MM.1S (cell line): ENCODE data around the gene ACTRT3.

Source experiments
- EZH2phosphoT487 ChIP-seq: fragments of 300-600 bp; sonication (generic); IDR thresholded peaks from 2 replicates; pipeline ENCODE4 v1.6.1; 2018; ENCODE audit warnings: antibody characterized with exemption, low read length
- TF ChIP-seq, protein P1 (sequence below): fragments of 300-600 bp; sonication (generic); IDR thresholded peaks from 2 replicates; pipeline ENCODE4 v1.5.1; 2016; ENCODE audit warnings: antibody characterized with exemption, low read length, mixed read lengths

- TF ChIP-seq, protein P1, sequence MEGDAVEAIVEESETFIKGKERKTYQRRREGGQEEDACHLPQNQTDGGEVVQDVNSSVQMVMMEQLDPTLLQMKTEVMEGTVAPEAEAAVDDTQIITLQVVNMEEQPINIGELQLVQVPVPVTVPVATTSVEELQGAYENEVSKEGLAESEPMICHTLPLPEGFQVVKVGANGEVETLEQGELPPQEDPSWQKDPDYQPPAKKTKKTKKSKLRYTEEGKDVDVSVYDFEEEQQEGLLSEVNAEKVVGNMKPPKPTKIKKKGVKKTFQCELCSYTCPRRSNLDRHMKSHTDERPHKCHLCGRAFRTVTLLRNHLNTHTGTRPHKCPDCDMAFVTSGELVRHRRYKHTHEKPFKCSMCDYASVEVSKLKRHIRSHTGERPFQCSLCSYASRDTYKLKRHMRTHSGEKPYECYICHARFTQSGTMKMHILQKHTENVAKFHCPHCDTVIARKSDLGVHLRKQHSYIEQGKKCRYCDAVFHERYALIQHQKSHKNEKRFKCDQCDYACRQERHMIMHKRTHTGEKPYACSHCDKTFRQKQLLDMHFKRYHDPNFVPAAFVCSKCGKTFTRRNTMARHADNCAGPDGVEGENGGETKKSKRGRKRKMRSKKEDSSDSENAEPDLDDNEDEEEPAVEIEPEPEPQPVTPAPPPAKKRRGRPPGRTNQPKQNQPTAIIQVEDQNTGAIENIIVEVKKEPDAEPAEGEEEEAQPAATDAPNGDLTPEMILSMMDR = no peak
- TF ChIP-seq EZH2phosphoT487 = no peak
Measured at GRCh38 chr3:169746924-169747323, 22.4 kb downstream of the ACTRT3 start.
